ENCODE measurements around the gene TTBK2. TPM values are rescaled to one million over a fixed set of nuclear protein-coding genes. Genes with fewer than 3 reads are reported as not detected.

The TTBK2 gene
- total RNA-seq, 1 donor from 2014 or later: 20.6 TPM

GRCh38 chr15:42849836-42850235 lies 70.7 kb downstream of the TTBK2 start:
- intact Hi-C loops (cut with DNase I): no loop called here
- ATAC-seq (no peak), DNase-seq (ENCODE audit: missing footprints) (no peak)

- ATAC-seq: no peak
- intact Hi-C loops (cut with DNase I): no loop called here
- no peak for DNase-seq (ENCODE audit: missing footprints)
These were observed 71.7 kb downstream of the TTBK2 start for GRCh38 chr15:42848846-42849245.

- DNase-seq (ENCODE audit: missing footprints): no peak
- intact Hi-C loops (cut with DNase I): no loop called here
- ATAC-seq: no peak
These were observed 73.9 kb downstream of the TTBK2 start for GRCh38 chr15:42846647-42847046.

- intact Hi-C loops (cut with DNase I): no loop called here
- DNase-seq (ENCODE audit: missing footprints) (no peak), ATAC-seq (no peak)
These were observed 75.0 kb downstream of the TTBK2 start for GRCh38 chr15:42845581-42845980.

GRCh38 chr15:42843699-42844098 lies 76.9 kb downstream of the TTBK2 start:
- intact Hi-C loops (cut with DNase I): no loop called here
- ATAC-seq: no peak
- DNase-seq (ENCODE audit: missing footprints): no peak

GRCh38 chr15:42836251-42836650 lies 84.3 kb downstream of the TTBK2 start:
- intact Hi-C loops (cut with DNase I): no loop called here
- DNase-seq (ENCODE audit: missing footprints) (no peak), ATAC-seq (no peak)

- ATAC-seq (no peak), DNase-seq (ENCODE audit: missing footprints) (no peak)
- intact Hi-C loops (cut with DNase I): no loop called here
These were observed 88.0 kb downstream of the TTBK2 start for GRCh38 chr15:42832576-42832975.

GRCh38 chr15:42826251-42826890 lies 94.2 kb downstream of the TTBK2 start:
- DNase-seq (ENCODE audit: missing footprints): no peak
- intact Hi-C loops (cut with DNase I): no loop called here
- ATAC-seq: no peak

GRCh38 chr15:42825599-42825998 lies 95.0 kb downstream of the TTBK2 start:
- intact Hi-C loops (cut with DNase I): no loop called here
- DNase-seq (ENCODE audit: missing footprints) (no peak), ATAC-seq (no peak)

GRCh38 chr15:42820811-42821210 lies 99.8 kb downstream of the TTBK2 start:
- intact Hi-C loops (cut with DNase I): no loop called here
- DNase-seq (ENCODE audit: missing footprints) (no peak), ATAC-seq (no peak)

- intact Hi-C loops (cut with DNase I): no loop called here
- DNase-seq (ENCODE audit: missing footprints) (no peak), ATAC-seq (no peak)
These were observed 100.8 kb downstream of the TTBK2 start for GRCh38 chr15:42819786-42820185.

- no peak for DNase-seq (ENCODE audit: missing footprints)
- ATAC-seq: no peak
- intact Hi-C loops (cut with DNase I): no loop called here
These were observed 109.1 kb downstream of the TTBK2 start for GRCh38 chr15:42811433-42811832.

- ATAC-seq: no peak
- intact Hi-C loops (cut with DNase I): no loop called here
These were observed 111.7 kb downstream of the TTBK2 start for GRCh38 chr15:42808913-42809312.

GRCh38 chr15:42805266-42805665 lies 115.3 kb downstream of the TTBK2 start:
- DNase-seq (ENCODE audit: missing footprints): no peak
- intact Hi-C loops (cut with DNase I): no loop called here
- ATAC-seq: no peak

More at GRCh38 chr15:42808913-42809312, 111.7 kb downstream of the TTBK2 start:
- DNase-seq (ENCODE audit: missing footprints): no peak

GRCh38 chr15:42804739-42805138 lies 115.8 kb downstream of the TTBK2 start:
- no peak for DNase-seq (ENCODE audit: missing footprints)
- intact Hi-C loops (cut with DNase I): loop anchor here (5.0 kb wide), 1 partner anchor 118 kb away; the partner anchor contains the start of gene TTBK2
- no peak for ATAC-seq

GRCh38 chr15:42803436-42803835 lies 117.1 kb downstream of the TTBK2 start:
- DNase-seq (ENCODE audit: missing footprints) (no peak), ATAC-seq (no peak)
- intact Hi-C loops (cut with DNase I): loop anchor here (5.0 kb wide), 1 partner anchor 119 kb away; the partner anchor contains the start of gene TTBK2

GRCh38 chr15:42802168-42802567 lies 118.4 kb downstream of the TTBK2 start:
- intact Hi-C loops (cut with DNase I): loop anchor here (5.0 kb wide), 1 partner anchor 120 kb away; the partner anchor contains the start of gene TTBK2
- ATAC-seq (no peak), DNase-seq (ENCODE audit: missing footprints) (no peak)

GRCh38 chr15:42800731-42801474 lies 119.7 kb downstream of the TTBK2 start:
- ATAC-seq: no peak
- DNase-seq (ENCODE audit: missing footprints): no peak
- intact Hi-C loops (cut with DNase I): loop anchor here (5.0 kb wide), 1 partner anchor 121 kb away; the partner anchor contains the start of gene TTBK2

- intact Hi-C loops (cut with DNase I): no loop called here
- DNase-seq (ENCODE audit: missing footprints): no peak
- ATAC-seq: no peak
These were observed 121.8 kb downstream of the TTBK2 start for GRCh38 chr15:42798802-42799201.

Measured in Right ventricle myocardium inferior (tissue), 1 donor.